Right hindlimb (tissue), 1 donor: ENCODE measurements around the gene UBFD1.
"Not testable (repeated sequence)": the region's sequence is repeated elsewhere in the genome, so short reads cannot be mapped to it uniquely, and the experiment has no call there.

Experiments
- DNase-seq: peaks from one replicate; pipeline ENCODE4 v3.0.0-alpha.2; 2018

The UBFD1 gene

DNA sequence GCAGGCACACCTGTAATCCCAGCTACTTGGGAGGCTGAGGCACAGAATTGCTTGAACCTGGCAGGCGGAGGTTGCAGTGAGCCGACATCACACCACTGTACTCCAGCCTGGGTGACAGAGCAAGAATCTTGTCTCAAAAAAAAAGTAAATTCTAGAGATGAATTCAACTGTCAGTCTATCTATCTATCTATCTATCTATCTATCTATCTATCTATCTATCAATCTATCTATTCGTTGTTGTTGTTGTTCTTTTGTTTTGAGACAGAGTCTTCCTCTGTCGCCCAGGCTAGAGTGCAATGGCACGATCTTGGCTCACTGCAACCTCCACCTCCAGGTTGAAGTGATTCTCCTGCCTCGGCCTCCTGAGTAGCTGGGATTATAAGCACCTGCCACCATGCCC is 53.4 kb downstream of the UBFD1 start:
- DNase-seq = not testable (repeated sequence)

GRCh38 chr16:23611936-23612335 is 54.4 kb downstream of the UBFD1 start:
- DNase-seq = no peak

DNA sequence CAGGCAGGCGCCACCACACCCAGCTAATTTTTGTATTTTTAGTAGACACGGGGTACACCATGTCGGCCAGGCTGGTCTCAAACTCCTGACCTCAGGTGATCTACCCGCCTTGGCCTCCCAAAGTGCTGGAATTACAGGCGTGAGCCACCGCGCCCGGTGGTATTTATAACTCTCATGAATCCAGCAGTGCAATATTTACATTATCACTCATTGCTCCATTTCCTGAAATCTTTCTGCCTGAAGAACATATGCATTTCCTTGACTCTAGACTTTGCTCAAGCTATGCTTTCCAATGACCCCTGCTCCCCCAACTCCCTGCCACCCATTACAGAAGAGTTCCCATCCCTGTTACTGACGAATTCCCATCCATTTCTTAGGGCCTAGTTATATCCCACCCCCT is 58.3 kb downstream of the UBFD1 start:
- no peak for DNase-seq
